Dendritic cell treated with granulocyte-macrophage colony-stimulating factor and Interleukin-4, amounts not matched to agents 40 ng/mL and 50 ng/mL, for 4 days (primary cell): ENCODE data around the gene EPS15.
"Not testable (repeated sequence)": the region's sequence is repeated elsewhere in the genome, so short reads cannot be mapped to it uniquely, and the experiment has no call there.

Experiments
- H3K27ac Mint-ChIP-seq: one replicate; pipeline ENCODE4 v1.8.0; 2022; ENCODE audit warnings: mild to moderate bottlenecking, mixed read lengths
- H3K27me3 Mint-ChIP-seq: one replicate; pipeline ENCODE4 v1.8.0; 2022; ENCODE audit warnings: mild to moderate bottlenecking, mixed read lengths
- H3K36me3 Mint-ChIP-seq: one replicate; pipeline ENCODE4 v1.8.0; 2022; ENCODE audit warnings: low read depth, mixed read lengths
- H3K4me1 Mint-ChIP-seq: one replicate; pipeline ENCODE4 v1.8.0; 2022; ENCODE audit warnings: low read depth, mixed read lengths
- H3K4me3 Mint-ChIP-seq: one replicate; pipeline ENCODE4 v1.8.0; 2022; ENCODE audit warnings: mild to moderate bottlenecking, moderate library complexity, mixed read lengths
- H3K9me3 Mint-ChIP-seq: one replicate; pipeline ENCODE4 v1.8.0; 2022; ENCODE audit warnings: mixed read lengths
- intact Hi-C: fragments of 100-400 bp; cut with micrococcal nuclease; formaldehyde crosslinking; loops from one replicate; pipeline ENCODE4 v1.15.0; 2022

The EPS15 gene

GRCh38 chr1:51519048-51519864, at the start of gene EPS15:
Gene EPS15 (minus strand): TSS chr1:51519266. CDS start chr1:51519231, 35 bp downstream.
- Mint-ChIP-seq H3K36me3 (peaks cover 16% of the 10 kb centered on the region), H3K9me3 (no peaks in the 10 kb centered on the region), H3K4me1 (peaks cover 28% of the 10 kb centered on the region), H3K4me3 (peak within 1 kb of the TSS; percentile 97), H3K27me3 (no peaks in the 10 kb centered on the region), H3K27ac (peak within 1 kb of the TSS; percentile 97)
- intact Hi-C loops, result loop anchor here (5.0 kb wide), 1 partner anchor 47 kb away; no protein-coding TSS in a partner anchor

- no peaks in the 10 kb centered on the region for H3K9me3 Mint-ChIP-seq
- no peaks in the 10 kb centered on the region for H3K27me3 Mint-ChIP-seq
- H3K36me3 Mint-ChIP-seq, result no peaks in the 10 kb centered on the region
- intact Hi-C loops, result no loop called here
- H3K4me3 Mint-ChIP-seq, result no peak overlapping the region
- H3K27ac Mint-ChIP-seq, result no peak overlapping the region
- peaks cover 18% of the 10 kb centered on the region for H3K4me1 Mint-ChIP-seq
These were observed 49.3 kb upstream of the EPS15 start for GRCh38 chr1:51568231-51568935.

- Mint-ChIP-seq H3K27me3 (no peaks in the 10 kb centered on the region), H3K9me3 (no peaks in the 10 kb centered on the region), H3K4me3 (no peak overlapping the region), H3K27ac (no peak overlapping the region), H3K36me3 (no peaks in the 10 kb centered on the region), H3K4me1 (peaks cover 18% of the 10 kb centered on the region)
- intact Hi-C loops, result no loop called here
These were observed 48.6 kb upstream of the EPS15 start for GRCh38 chr1:51567653-51568052.

- peaks cover 18% of the 10 kb centered on the region for H3K4me1 Mint-ChIP-seq
- H3K9me3 Mint-ChIP-seq, result no peaks in the 10 kb centered on the region
- no peak overlapping the region for H3K4me3 Mint-ChIP-seq
- H3K36me3 Mint-ChIP-seq, result no peaks in the 10 kb centered on the region
- H3K27me3 Mint-ChIP-seq, result no peaks in the 10 kb centered on the region
- intact Hi-C loops, result no loop called here
- no peak overlapping the region for H3K27ac Mint-ChIP-seq
These were observed 47.2 kb upstream of the EPS15 start for GRCh38 chr1:51566260-51566659.

- intact Hi-C loops, result no loop called here
- Mint-ChIP-seq H3K9me3 (no peaks in the 10 kb centered on the region), H3K4me3 (no peak overlapping the region), H3K27ac (no peak overlapping the region), H3K4me1 (peaks cover 8% of the 10 kb centered on the region), H3K36me3 (no peaks in the 10 kb centered on the region), H3K27me3 (no peaks in the 10 kb centered on the region)
These were observed 45.9 kb upstream of the EPS15 start for GRCh38 chr1:51565009-51565408.

- Mint-ChIP-seq H3K27ac (no peak overlapping the region), H3K4me1 (peaks cover 1% of the 10 kb centered on the region), H3K4me3 (no peak overlapping the region), H3K9me3 (no peaks in the 10 kb centered on the region), H3K27me3 (no peaks in the 10 kb centered on the region), H3K36me3 (no peaks in the 10 kb centered on the region)
- intact Hi-C loops, result no loop called here
These were observed 45.1 kb upstream of the EPS15 start for GRCh38 chr1:51564124-51564523.

- Mint-ChIP-seq H3K27ac (no peak overlapping the region), H3K9me3 (no peaks in the 10 kb centered on the region), H3K27me3 (no peaks in the 10 kb centered on the region), H3K36me3 (no peaks in the 10 kb centered on the region), H3K4me3 (no peak overlapping the region), H3K4me1 (peaks cover 7% of the 10 kb centered on the region)
- intact Hi-C loops, result no loop called here
These were observed 42.6 kb upstream of the EPS15 start for GRCh38 chr1:51561702-51562101.

GRCh38 chr1:51560895-51561294, 41.8 kb upstream of the EPS15 start:
- H3K36me3 Mint-ChIP-seq, H3K4me3 Mint-ChIP-seq, intact Hi-C loops, H3K27me3 Mint-ChIP-seq, H3K9me3 Mint-ChIP-seq, H3K4me1 Mint-ChIP-seq, H3K27ac Mint-ChIP-seq: not testable (repeated sequence)

GRCh38 chr1:51560034-51560433, 41.0 kb upstream of the EPS15 start:
- intact Hi-C loops, result no loop called here
- Mint-ChIP-seq H3K4me3 (no peak overlapping the region), H3K9me3 (no peaks in the 10 kb centered on the region), H3K27ac (no peak overlapping the region), H3K4me1 (peaks cover 7% of the 10 kb centered on the region), H3K36me3 (no peaks in the 10 kb centered on the region), H3K27me3 (no peaks in the 10 kb centered on the region)

- Mint-ChIP-seq H3K27me3 (no peaks in the 10 kb centered on the region), H3K27ac (no peak overlapping the region), H3K36me3 (no peaks in the 10 kb centered on the region), H3K9me3 (no peaks in the 10 kb centered on the region), H3K4me3 (no peak overlapping the region), H3K4me1 (peaks cover 7% of the 10 kb centered on the region)
- intact Hi-C loops, result no loop called here
These were observed 40.4 kb upstream of the EPS15 start for GRCh38 chr1:51559501-51559900.

GRCh38 chr1:51559064-51559500, 40.0 kb upstream of the EPS15 start:
- H3K27ac Mint-ChIP-seq, result no peak overlapping the region
- H3K4me1 Mint-ChIP-seq, result peaks cover 7% of the 10 kb centered on the region
- no peaks in the 10 kb centered on the region for H3K27me3 Mint-ChIP-seq
- intact Hi-C loops, result no loop called here
- no peaks in the 10 kb centered on the region for H3K36me3 Mint-ChIP-seq
- no peaks in the 10 kb centered on the region for H3K9me3 Mint-ChIP-seq
- H3K4me3 Mint-ChIP-seq, result no peak overlapping the region

GRCh38 chr1:51558375-51558924, 39.4 kb upstream of the EPS15 start:
- peaks cover 7% of the 10 kb centered on the region for H3K4me1 Mint-ChIP-seq
- intact Hi-C loops, result no loop called here
- no peak overlapping the region for H3K4me3 Mint-ChIP-seq
- no peaks in the 10 kb centered on the region for H3K36me3 Mint-ChIP-seq
- H3K9me3 Mint-ChIP-seq, result no peaks in the 10 kb centered on the region
- no peaks in the 10 kb centered on the region for H3K27me3 Mint-ChIP-seq
- H3K27ac Mint-ChIP-seq, result no peak overlapping the region

GRCh38 chr1:51557168-51557567, 38.1 kb upstream of the EPS15 start:
- Mint-ChIP-seq H3K4me3 (no peak overlapping the region), H3K27ac (no peak overlapping the region), H3K9me3 (no peaks in the 10 kb centered on the region), H3K27me3 (no peaks in the 10 kb centered on the region), H3K36me3 (no peaks in the 10 kb centered on the region), H3K4me1 (peaks cover 8% of the 10 kb centered on the region)
- intact Hi-C loops, result no loop called here

GRCh38 chr1:51555866-51556619, 37.0 kb upstream of the EPS15 start:
- H3K4me3 Mint-ChIP-seq, result no peak overlapping the region
- H3K36me3 Mint-ChIP-seq, result no peaks in the 10 kb centered on the region
- H3K27me3 Mint-ChIP-seq, result no peaks in the 10 kb centered on the region
- peaks cover 19% of the 10 kb centered on the region for H3K4me1 Mint-ChIP-seq
- H3K27ac Mint-ChIP-seq, result no peak overlapping the region
- H3K9me3 Mint-ChIP-seq, result no peaks in the 10 kb centered on the region
- intact Hi-C loops, result no loop called here
